Fibroblast of lung (primary cell): ENCODE data around the gene OTOGL. TPM values are rescaled to one million over a fixed set of nuclear protein-coding genes. Genes with fewer than 3 reads are reported as not detected.

ENCODE experiments used
- DNase-seq, 2 donors: peaks; one replicate each; pipeline versions ENCODE4 v3.0.0 to v3.0.0-alpha.2; 2010; ENCODE audit warnings: low read depth in 2 of 2
- H2AFZ ChIP-seq: 2 replicates; pipeline ENCODE4 v1.5.1; 2012; ENCODE audit warnings: low read length, control low read depth, inconsistent platforms
- H3K27ac ChIP-seq: 2 replicates; pipeline ENCODE4 v1.5.1; 2011; ENCODE audit warnings: low read length, control low read depth; ENCODE audit not compliant: insufficient read depth
- H3K27me3 ChIP-seq: 2 replicates; pipeline ENCODE4 v1.5.1; 2011; ENCODE audit warnings: mild to moderate bottlenecking, low read length; ENCODE audit not compliant: control insufficient read depth, insufficient read depth
- H3K36me3 ChIP-seq: 2 replicates; pipeline ENCODE4 v1.5.1; 2011; ENCODE audit warnings: low read length; ENCODE audit not compliant: control insufficient read depth, insufficient read depth
- H3K4me1 ChIP-seq: 2 replicates; pipeline ENCODE4 v1.5.1; 2011; ENCODE audit warnings: low read length; ENCODE audit not compliant: control insufficient read depth, insufficient read depth; ENCODE audit errors: extremely low read depth
- H3K4me2 ChIP-seq: 2 replicates; pipeline ENCODE4 v1.5.1; 2011; ENCODE audit warnings: low read length, control low read depth; ENCODE audit not compliant: insufficient read depth; ENCODE audit errors: extremely low read depth
- H3K4me3 ChIP-seq, 4 experiments: fragments of 200-600 bp in 1 of 4; sonication (generic) in 1 of 4; replicated peaks in 1 of 4; 2 replicates each; pipeline ENCODE4 v1.5.1; 2011 to 2016; ENCODE audit warnings: low read length in 4 of 4, low read depth in 3 of 4, mild to moderate bottlenecking in 3 of 4, control low read depth in 2 of 4, inconsistent platforms in 1 of 4, mixed read lengths in 1 of 4; ENCODE audit not compliant: insufficient read depth in 1 of 4; ENCODE audit errors: control extremely low read depth in 1 of 4
- H3K79me2 ChIP-seq: 2 replicates; pipeline ENCODE4 v1.5.1; 2012; ENCODE audit warnings: mild to moderate bottlenecking, low read length, inconsistent platforms; ENCODE audit not compliant: control insufficient read depth, insufficient read depth
- H3K9ac ChIP-seq: 2 replicates; pipeline ENCODE4 v1.5.1; 2011; ENCODE audit warnings: mild to moderate bottlenecking, low read length, control low read depth; ENCODE audit not compliant: insufficient read depth
- H3K9me3 ChIP-seq: 2 replicates; pipeline ENCODE4 v1.5.1; 2012; ENCODE audit warnings: low read depth, low read length; ENCODE audit not compliant: control insufficient read depth, insufficient read depth
- H4K20me1 ChIP-seq: 2 replicates; pipeline ENCODE4 v1.5.1; 2011; ENCODE audit warnings: low read length; ENCODE audit not compliant: control insufficient read depth, insufficient read depth; ENCODE audit errors: extremely low read depth
- EZH2 ChIP-seq: IDR thresholded peaks from 2 replicates; pipeline ENCODE4 v1.5.1; 2012; ENCODE audit warnings: low read length, control low read depth, mild to moderate bottlenecking; ENCODE audit errors: missing control alignments
- polyA plus RNA-seq, 2 donors: library from polyadenylated mRNA; depleted of rRNA in 1 of 2; stranded (reverse) in 1 of 2; unstranded in 1 of 2; fragments of >200 nt; gene quantifications; 2 replicates each; pipeline ENCODE4 v1.2.1, GENCODE V29; 2011 to 2012; ENCODE audit warnings: missing spikeins in 1 of 2
- total RNA-seq: library from RNA; depleted of rRNA; stranded (reverse); fragments of >200 nt; gene quantifications from 2 replicates; pipeline ENCODE4 v1.2.1, GENCODE V29; 2014
- TF ChIP-seq, protein P1 (sequence below), 2 donors: IDR thresholded peaks in 1 of 2; conservative IDR thresholded peaks in 1 of 2; 1 replicate in 1 of 2; 2 replicates in 1 of 2; pipeline ENCODE4 v1.5.1; 2011 to 2012; ENCODE audit warnings: low read length in 2 of 2, control low read depth in 1 of 2, inconsistent platforms in 1 of 2, low read depth in 1 of 2, mild to moderate bottlenecking in 1 of 2

Gene OTOGL
- total and polyA plus RNA-seq, 2 donors (not counting 1 experiment from before 2014, with no cell fraction given): 0.15 to 0.17 TPM

- Histone ChIP-seq H4K20me1 (no peaks in the 10 kb centered on the region), H3K4me3 (no peak overlapping the region), H3K36me3 (no peaks in the 10 kb centered on the region), H3K79me2 (no peaks in the 10 kb centered on the region), H3K9ac (no peak overlapping the region), H3K27ac (no peak overlapping the region), H3K4me2 (no peak overlapping the region), H3K9me3 (no peaks in the 10 kb centered on the region), H3K27me3 (no peaks in the 10 kb centered on the region), H3K4me1 (no peaks in the 10 kb centered on the region), H2AFZ (no peak overlapping the region)
- TF ChIP-seq EZH2: no peak
- TF ChIP-seq, protein P1, sequence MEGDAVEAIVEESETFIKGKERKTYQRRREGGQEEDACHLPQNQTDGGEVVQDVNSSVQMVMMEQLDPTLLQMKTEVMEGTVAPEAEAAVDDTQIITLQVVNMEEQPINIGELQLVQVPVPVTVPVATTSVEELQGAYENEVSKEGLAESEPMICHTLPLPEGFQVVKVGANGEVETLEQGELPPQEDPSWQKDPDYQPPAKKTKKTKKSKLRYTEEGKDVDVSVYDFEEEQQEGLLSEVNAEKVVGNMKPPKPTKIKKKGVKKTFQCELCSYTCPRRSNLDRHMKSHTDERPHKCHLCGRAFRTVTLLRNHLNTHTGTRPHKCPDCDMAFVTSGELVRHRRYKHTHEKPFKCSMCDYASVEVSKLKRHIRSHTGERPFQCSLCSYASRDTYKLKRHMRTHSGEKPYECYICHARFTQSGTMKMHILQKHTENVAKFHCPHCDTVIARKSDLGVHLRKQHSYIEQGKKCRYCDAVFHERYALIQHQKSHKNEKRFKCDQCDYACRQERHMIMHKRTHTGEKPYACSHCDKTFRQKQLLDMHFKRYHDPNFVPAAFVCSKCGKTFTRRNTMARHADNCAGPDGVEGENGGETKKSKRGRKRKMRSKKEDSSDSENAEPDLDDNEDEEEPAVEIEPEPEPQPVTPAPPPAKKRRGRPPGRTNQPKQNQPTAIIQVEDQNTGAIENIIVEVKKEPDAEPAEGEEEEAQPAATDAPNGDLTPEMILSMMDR (conservative IDR thresholded peaks at IDR 0.05 in 1 of 2, IDR thresholded peaks at IDR 0.05 in 1 of 2; ENCODE audit: low read depth in 1 of 2, low read length in 2 of 2): no peak
- no peak for DNase-seq
Observed at GRCh38 chr12:80411787-80412186, 312.4 kb downstream of the OTOGL start.

GRCh38 chr12:80412343-80412953 lies 313.1 kb downstream of the OTOGL start:
- H3K4me3 ChIP-seq: no peak overlapping the region
- H3K4me2 ChIP-seq: no peak overlapping the region
- no peaks in the 10 kb centered on the region for H3K27me3 ChIP-seq
- peak; percentile 52 to 80 for DNase-seq
- no peaks in the 10 kb centered on the region for H4K20me1 ChIP-seq
- no peak overlapping the region for H3K9ac ChIP-seq
- no peaks in the 10 kb centered on the region for H3K36me3 ChIP-seq
- no peak overlapping the region for H3K27ac ChIP-seq
- no peak overlapping the region for H2AFZ ChIP-seq
- TF ChIP-seq, protein P1 (conservative IDR thresholded peaks at IDR 0.05 in 1 of 2, IDR thresholded peaks at IDR 0.05 in 1 of 2; ENCODE audit: low read depth in 1 of 2, low read length in 2 of 2): peak; percentile 57 to 60
- TF ChIP-seq EZH2: no peak
- no peaks in the 10 kb centered on the region for H3K9me3 ChIP-seq
- H3K79me2 ChIP-seq: no peaks in the 10 kb centered on the region
- H3K4me1 ChIP-seq: no peaks in the 10 kb centered on the region

DNA sequence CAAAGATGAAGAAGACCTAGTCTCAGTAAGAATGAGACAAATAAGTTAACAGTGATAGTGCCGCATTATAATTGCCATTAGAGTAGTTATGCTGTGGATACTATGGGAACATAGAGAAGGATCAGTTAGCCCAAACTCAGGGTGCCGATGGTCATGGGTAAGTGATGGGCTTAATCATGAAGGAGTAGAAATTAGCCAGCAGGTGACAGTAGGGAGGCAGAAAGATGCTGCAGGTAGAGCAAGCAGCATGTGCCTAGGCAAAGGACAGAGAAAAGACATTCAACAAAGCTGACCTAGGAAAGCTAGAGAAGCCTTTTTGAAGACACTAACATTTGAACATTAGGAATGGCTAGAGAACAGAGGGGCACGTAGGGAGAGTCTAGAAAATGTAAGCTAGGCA lies 314.1 kb downstream of the OTOGL start:
- no peaks in the 10 kb centered on the region for H3K4me1 ChIP-seq
- H3K27me3 ChIP-seq: no peaks in the 10 kb centered on the region
- H3K4me2 ChIP-seq: no peak overlapping the region
- H3K79me2 ChIP-seq: no peaks in the 10 kb centered on the region
- no peak overlapping the region for H3K27ac ChIP-seq
- no peaks in the 10 kb centered on the region for H3K9me3 ChIP-seq
- no peak for DNase-seq
- no peak overlapping the region for H3K4me3 ChIP-seq
- no peak overlapping the region for H2AFZ ChIP-seq
- no peak overlapping the region for H3K9ac ChIP-seq
- no peaks in the 10 kb centered on the region for H4K20me1 ChIP-seq
- no peak for TF ChIP-seq EZH2
- TF ChIP-seq, protein P1 (conservative IDR thresholded peaks at IDR 0.05 in 1 of 2, IDR thresholded peaks at IDR 0.05 in 1 of 2; ENCODE audit: low read depth in 1 of 2, low read length in 2 of 2): no peak
- no peaks in the 10 kb centered on the region for H3K36me3 ChIP-seq
